ENCODE results near the gene HS3ST3A1. TPM values are rescaled to one million over a fixed set of nuclear protein-coding genes. Genes with fewer than 3 reads are reported as not detected.

The HS3ST3A1 gene
- polyA plus RNA-seq, 3 donors, result 0.20 TPM; not detected in 2

DNA sequence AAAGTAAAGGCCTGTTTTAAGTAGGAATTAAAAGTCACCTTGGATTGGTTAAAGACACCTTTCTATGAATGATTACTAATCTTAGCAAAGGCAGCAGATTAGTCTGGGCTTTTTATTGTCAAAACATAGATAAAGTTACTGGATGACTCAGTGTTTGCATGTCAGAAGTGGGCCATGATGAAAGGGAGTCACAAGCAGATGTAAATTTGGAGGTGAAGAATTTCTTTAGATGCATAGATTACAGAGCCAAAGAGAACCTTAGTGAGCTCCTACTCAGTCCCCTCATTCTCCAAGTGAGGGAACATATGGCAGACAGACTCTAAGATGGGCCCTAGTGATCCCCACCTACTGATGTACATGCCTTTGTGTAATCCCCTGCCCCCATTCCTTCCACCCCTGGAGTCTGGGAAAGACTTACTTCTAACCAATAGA, 124.5 kb downstream of the HS3ST3A1 start:
- no peak for DNase-seq
- intact Hi-C loops (cut with micrococcal nuclease), result no loop called here
- Mint-ChIP-seq H3K27ac (no peak overlapping the region), H3K9me3 (peaks cover 16 to 28% (median 20%) of the 10 kb centered on the region in 7 donors), H3K36me3 (no peaks in the 10 kb centered on the region), H3K27me3 (ENCODE audit: low read depth in 3 of 3) (peaks cover 0 to 6% (median 0%) of the 10 kb centered on the region in 3 donors), H3K4me3 (no peak overlapping the region), H3K4me1 (no peaks in the 10 kb centered on the region)
- Histone ChIP-seq H3K79me2 (ENCODE audit: insufficient read depth, low read length) (no peaks in the 10 kb centered on the region), H3K36me3 (replicated peaks in 1 of 2; ENCODE audit: control insufficient read depth in 1 of 2, insufficient read depth in 2 of 2, low read length in 2 of 2) (no peaks in the 10 kb centered on the region), H3K4me1 (ENCODE audit: control insufficient read depth in 1 of 2, insufficient read depth in 2 of 2, low read length in 2 of 2) (no peaks in the 10 kb centered on the region), H2AFZ (ENCODE audit: insufficient read depth, low read depth, low read length, poor library complexity, severe bottlenecking) (no peak overlapping the region), H3K9ac (ENCODE audit: insufficient read depth, low read length, poor library complexity, severe bottlenecking) (no peak overlapping the region), H4K20me1 (ENCODE audit: insufficient read depth, low read length) (no peaks in the 10 kb centered on the region), H3K9me3 (replicated peaks in 1 of 2; ENCODE audit: control insufficient read depth in 1 of 2, insufficient read depth in 1 of 2, low read length in 2 of 2) (peaks cover 32 to 36% of the 10 kb centered on the region in 2 donors), H3K4me2 (replicated peaks; ENCODE audit: extremely low read depth, low read length, poor library complexity, severe bottlenecking) (no peak overlapping the region), H3K4me3 (replicated peaks in 1 of 3; ENCODE audit: low read depth in 2 of 3, low read length in 3 of 3) (no peak overlapping the region), H3K27ac (ENCODE audit: low read depth in 1 of 2, low read length in 2 of 2) (no peak overlapping the region), H3K27me3 (ENCODE audit: control insufficient read depth in 2 of 2, insufficient read depth in 2 of 2, low read length in 2 of 2) (no peaks in the 10 kb centered on the region)
- TF ChIP-seq, protein P1, sequence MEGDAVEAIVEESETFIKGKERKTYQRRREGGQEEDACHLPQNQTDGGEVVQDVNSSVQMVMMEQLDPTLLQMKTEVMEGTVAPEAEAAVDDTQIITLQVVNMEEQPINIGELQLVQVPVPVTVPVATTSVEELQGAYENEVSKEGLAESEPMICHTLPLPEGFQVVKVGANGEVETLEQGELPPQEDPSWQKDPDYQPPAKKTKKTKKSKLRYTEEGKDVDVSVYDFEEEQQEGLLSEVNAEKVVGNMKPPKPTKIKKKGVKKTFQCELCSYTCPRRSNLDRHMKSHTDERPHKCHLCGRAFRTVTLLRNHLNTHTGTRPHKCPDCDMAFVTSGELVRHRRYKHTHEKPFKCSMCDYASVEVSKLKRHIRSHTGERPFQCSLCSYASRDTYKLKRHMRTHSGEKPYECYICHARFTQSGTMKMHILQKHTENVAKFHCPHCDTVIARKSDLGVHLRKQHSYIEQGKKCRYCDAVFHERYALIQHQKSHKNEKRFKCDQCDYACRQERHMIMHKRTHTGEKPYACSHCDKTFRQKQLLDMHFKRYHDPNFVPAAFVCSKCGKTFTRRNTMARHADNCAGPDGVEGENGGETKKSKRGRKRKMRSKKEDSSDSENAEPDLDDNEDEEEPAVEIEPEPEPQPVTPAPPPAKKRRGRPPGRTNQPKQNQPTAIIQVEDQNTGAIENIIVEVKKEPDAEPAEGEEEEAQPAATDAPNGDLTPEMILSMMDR (IDR thresholded peaks at IDR 0.05), result no peak

DNA sequence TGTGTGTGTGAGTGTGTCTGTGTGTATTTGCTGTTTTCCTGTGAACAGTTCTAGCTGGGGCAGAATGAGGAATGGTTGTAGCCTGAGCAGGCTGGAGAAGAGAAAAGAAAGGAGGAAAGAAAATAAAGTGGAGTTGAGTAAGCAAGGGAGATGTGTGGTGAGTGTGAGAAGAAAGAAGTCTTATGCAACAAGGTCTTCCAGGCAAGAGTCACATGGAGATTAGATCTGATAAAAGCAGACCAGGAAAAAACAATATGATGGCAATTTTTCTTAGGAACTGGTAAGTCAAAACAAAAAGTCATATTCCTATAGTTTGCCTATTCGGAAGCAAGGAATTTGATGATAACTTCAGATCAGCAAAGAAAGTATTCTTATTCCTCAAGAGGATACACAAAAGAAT, 125.0 kb downstream of the HS3ST3A1 start:
- Histone ChIP-seq H3K36me3 (replicated peaks in 1 of 2; ENCODE audit: control insufficient read depth in 1 of 2, insufficient read depth in 2 of 2, low read length in 2 of 2) (no peaks in the 10 kb centered on the region), H3K9ac (ENCODE audit: insufficient read depth, low read length, poor library complexity, severe bottlenecking) (no peak overlapping the region), H3K4me1 (ENCODE audit: control insufficient read depth in 1 of 2, insufficient read depth in 2 of 2, low read length in 2 of 2) (no peaks in the 10 kb centered on the region), H3K27ac (ENCODE audit: low read depth in 1 of 2, low read length in 2 of 2) (no peak overlapping the region), H4K20me1 (ENCODE audit: insufficient read depth, low read length) (no peaks in the 10 kb centered on the region), H2AFZ (ENCODE audit: insufficient read depth, low read depth, low read length, poor library complexity, severe bottlenecking) (no peak overlapping the region), H3K9me3 (replicated peaks in 1 of 2; ENCODE audit: control insufficient read depth in 1 of 2, insufficient read depth in 1 of 2, low read length in 2 of 2) (peaks cover 30 to 36% of the 10 kb centered on the region in 2 donors), H3K4me2 (replicated peaks; ENCODE audit: extremely low read depth, low read length, poor library complexity, severe bottlenecking) (no peak overlapping the region), H3K27me3 (ENCODE audit: control insufficient read depth in 2 of 2, insufficient read depth in 2 of 2, low read length in 2 of 2) (no peaks in the 10 kb centered on the region), H3K4me3 (replicated peaks in 1 of 3; ENCODE audit: low read depth in 2 of 3, low read length in 3 of 3) (no peak overlapping the region), H3K79me2 (ENCODE audit: insufficient read depth, low read length) (no peaks in the 10 kb centered on the region)
- TF ChIP-seq, protein P1 (IDR thresholded peaks at IDR 0.05), result no peak
- H3K36me3 Mint-ChIP-seq, result no peaks in the 10 kb centered on the region
- WGBS (ENCODE audit: insufficient coverage), result no CpG with 5 or more reads among the region's 1 CpG
- H3K27me3 Mint-ChIP-seq (ENCODE audit: low read depth in 3 of 3), result peaks cover 0 to 6% (median 2%) of the 10 kb centered on the region in 3 donors
- DNase-seq, result no peak
- H3K4me3 Mint-ChIP-seq, result no peak overlapping the region
- H3K4me1 Mint-ChIP-seq, result no peaks in the 10 kb centered on the region
- H3K27ac Mint-ChIP-seq, result no peak overlapping the region
- intact Hi-C loops (cut with micrococcal nuclease), result no loop called here
- peaks cover 16 to 26% (median 19%) of the 10 kb centered on the region in 7 donors for H3K9me3 Mint-ChIP-seq

All from CD14-positive monocyte (primary cell).